Brain pericyte (primary cell): Measurements from ENCODE around the gene FFAR3.
"Not testable (repeated sequence)": the region's sequence is repeated elsewhere in the genome, so short reads cannot be mapped to it uniquely, and the experiment has no call there.

Source experiments
- DNase-seq: peaks from one replicate; pipeline ENCODE4 v3.0.0-alpha.2; 2012; ENCODE audit warnings: low read depth, low spot score

The FFAR3 gene

GRCh38 chr19:35401416-35401815, 43.2 kb downstream of the FFAR3 start:
- DNase-seq, result not testable (repeated sequence)

- DNase-seq, result no peak
Observed at GRCh38 chr19:35403116-35403760, 45.0 kb downstream of the FFAR3 start.

- DNase-seq, result no peak
Observed at GRCh38 chr19:35404879-35405622, 46.8 kb downstream of the FFAR3 start.

GRCh38 chr19:35407619-35408018, 49.4 kb downstream of the FFAR3 start:
- DNase-seq, result no peak

GRCh38 chr19:35408284-35409171, 50.3 kb downstream of the FFAR3 start:
- DNase-seq, result no peak

- DNase-seq, result no peak
Observed at GRCh38 chr19:35409191-35409590, 50.9 kb downstream of the FFAR3 start.
